IPS DF 19.7 (cell line): ENCODE data around the gene SULT1E1.

Experiments
- DNase-seq: peaks from one replicate; pipeline ENCODE4 v3.0.0-alpha.2; 2013; ENCODE audit warnings: low read depth, low spot score

Gene SULT1E1

DNA sequence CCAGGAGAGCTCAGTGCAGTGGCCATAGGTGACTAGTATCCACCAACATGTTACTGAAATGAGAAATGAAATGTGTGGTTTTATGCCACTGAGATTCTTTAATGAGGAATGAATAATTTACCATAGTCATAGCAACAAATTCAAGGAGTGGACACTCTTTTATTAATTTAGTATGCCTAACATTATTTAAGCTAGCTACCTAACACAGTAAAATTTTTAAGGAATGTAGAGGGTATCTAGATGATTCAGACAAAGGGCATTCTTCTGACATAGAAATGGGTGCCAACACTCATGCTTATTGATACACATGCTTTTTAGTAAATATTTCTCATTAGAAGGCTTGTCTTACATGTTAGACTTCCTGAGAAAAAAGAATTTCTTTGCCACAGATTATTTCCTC lies 66.2 kb downstream of the SULT1E1 start:
- no peak for DNase-seq
